A172 (cell line): ENCODE results near the gene SEC14L5. TPM values are rescaled to one million over a fixed set of nuclear protein-coding genes. Genes with fewer than 3 reads are reported as not detected.
"Not testable (repeated sequence)": the region's sequence is repeated elsewhere in the genome, so short reads cannot be mapped to it uniquely, and the experiment has no call there.

Experiments
- DNase-seq: peaks from one replicate; pipeline ENCODE4 v3.0.0-alpha.2; 2015; ENCODE audit warnings: low spot score
- total RNA-seq: library from RNA; depleted of rRNA; stranded (reverse); fragments of >200 nt; shearing (Covaris generic); gene quantifications from 2 replicates; pipeline ENCODE4 v1.2.3, GENCODE V29; 2014

The SEC14L5 gene
- total RNA-seq, 1 experiment from 2014 or later: not detected

DNA sequence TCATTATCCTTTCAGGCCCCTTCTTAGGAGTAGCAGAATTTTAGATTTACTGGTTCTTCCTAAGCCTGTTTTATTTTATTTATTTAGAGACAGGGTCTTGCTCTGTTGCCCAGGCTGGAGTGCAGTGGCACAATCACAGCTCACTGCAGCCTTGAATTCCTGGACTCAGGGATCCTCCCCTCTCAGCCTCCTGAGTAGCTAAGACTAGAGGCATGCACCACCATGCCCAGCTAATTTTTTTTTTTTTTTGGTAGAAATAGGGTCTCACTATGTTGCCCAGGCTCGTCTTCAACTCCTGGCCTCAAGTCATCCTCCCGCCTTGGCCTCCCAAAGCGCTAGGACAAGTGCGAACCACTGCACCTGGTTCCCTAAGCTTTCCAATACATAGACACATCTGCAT lies 28.5 kb upstream of the SEC14L5 start:
- DNase-seq: not testable (repeated sequence)

DNA sequence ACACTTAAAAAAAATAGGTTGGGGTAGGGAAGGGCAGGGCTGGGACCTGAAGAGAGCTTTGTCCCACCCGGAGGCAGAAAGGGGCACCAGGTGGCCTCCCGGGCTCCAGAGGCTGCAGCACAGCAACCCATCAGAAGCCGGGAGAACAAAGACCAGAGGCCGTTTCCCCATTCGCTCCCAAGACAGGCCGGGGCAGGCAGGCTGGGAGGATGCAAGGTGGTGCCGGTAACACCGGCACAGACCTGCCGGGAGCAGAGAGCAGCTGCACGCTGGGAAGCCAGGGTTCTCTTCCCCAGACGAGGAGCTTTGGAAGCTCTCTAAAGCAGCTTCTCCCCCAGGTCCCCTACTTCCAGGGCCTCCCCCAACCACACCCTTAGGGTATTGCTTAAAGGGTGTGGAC lies 26.7 kb upstream of the SEC14L5 start:
- no peak for DNase-seq

DNA sequence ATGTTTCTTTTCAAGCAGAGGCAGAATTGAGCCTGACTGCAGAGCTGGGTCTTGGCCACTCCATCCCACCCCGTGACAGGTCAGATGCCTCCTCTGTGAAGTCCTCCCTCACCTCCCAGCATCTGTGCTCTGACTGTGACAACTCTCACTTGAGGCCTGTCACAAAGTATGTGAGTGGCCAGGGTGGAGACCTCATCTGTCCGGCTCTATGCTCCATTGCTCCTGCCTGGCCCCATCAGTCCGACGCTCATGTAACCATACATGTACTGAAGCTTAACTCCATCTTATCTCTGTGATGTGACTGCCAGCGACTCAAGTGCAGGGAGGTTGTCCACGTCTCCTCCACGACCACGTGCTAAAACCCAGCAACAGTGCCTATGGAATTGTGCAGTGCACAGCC lies 24.7 kb upstream of the SEC14L5 start:
- no peak for DNase-seq

DNA sequence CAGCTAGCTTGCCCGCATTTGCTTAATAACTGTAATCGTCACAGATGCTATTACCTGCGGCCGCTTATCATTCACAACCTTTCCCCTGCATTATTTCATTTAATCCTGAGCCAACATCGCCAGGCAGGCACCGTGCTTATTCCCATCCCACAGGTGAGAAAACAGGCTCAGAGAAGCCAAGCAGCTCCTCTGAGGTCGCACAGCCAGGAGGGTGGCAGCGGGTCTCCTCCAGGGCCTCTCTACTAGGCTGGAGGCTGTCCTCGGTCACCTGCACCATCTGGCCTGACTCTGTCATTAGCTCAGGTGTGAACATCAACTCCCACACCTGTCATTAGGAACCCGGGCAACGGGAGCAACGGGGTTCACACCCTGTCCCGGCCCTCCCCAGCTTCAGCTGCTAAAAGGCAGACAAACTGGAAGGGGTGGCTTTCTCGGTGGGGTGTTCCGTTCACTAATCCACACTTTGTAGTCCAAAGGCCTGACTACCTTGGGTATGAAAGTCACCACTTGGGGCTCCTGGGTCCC lies 24.2 kb upstream of the SEC14L5 start:
- DNase-seq: no peak

DNA sequence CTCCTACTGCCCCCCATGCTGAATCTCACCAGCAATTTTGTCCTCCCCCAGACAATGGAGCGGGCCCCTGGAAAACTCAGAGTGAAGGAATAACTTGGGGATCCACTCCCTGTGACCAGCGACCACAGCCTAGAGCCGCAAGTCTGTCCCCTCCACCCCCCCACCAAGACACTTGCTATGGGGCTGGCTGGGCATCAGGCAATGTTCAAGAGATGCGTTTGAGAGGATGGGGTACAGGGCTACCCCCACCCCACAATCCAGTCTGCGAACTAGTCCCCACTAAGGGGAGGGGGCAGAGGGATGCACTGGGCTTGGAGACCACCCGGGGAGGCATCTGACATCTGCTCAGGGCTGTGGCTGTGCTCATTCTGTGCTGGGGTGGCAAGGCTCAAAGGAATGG lies 23.5 kb upstream of the SEC14L5 start:
- no peak for DNase-seq

DNA sequence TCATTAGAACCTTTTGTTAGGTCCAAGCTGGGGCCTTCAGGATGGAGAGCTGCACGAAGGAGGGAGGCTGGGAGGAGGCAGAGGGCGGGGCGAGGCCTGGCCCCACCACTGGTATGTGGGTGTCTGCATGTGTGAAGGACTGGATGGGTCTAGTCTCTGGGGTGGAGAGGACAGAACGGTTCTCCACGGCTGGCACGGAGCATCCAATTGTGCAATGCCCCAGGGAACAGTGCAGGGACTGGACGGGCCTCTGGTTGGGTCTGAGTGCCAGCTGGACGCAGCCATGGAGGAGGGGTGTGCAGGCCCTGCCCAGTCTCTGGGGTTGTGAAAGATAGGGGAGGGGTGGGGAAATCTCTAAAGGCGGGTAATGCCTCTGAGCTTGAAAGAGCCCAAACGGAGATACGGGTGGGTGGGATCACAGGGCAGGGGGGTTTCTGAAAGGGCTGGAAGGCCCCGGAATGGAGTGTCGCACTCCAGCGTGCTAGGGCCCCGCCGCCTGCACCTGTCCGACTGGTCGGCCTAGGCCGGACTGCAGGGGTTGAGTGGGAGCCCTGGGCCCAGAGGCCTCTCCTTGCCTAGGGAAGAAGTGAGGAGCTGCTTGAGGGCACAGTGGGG lies 22.8 kb upstream of the SEC14L5 start:
- DNase-seq: peak; percentile 46

DNA sequence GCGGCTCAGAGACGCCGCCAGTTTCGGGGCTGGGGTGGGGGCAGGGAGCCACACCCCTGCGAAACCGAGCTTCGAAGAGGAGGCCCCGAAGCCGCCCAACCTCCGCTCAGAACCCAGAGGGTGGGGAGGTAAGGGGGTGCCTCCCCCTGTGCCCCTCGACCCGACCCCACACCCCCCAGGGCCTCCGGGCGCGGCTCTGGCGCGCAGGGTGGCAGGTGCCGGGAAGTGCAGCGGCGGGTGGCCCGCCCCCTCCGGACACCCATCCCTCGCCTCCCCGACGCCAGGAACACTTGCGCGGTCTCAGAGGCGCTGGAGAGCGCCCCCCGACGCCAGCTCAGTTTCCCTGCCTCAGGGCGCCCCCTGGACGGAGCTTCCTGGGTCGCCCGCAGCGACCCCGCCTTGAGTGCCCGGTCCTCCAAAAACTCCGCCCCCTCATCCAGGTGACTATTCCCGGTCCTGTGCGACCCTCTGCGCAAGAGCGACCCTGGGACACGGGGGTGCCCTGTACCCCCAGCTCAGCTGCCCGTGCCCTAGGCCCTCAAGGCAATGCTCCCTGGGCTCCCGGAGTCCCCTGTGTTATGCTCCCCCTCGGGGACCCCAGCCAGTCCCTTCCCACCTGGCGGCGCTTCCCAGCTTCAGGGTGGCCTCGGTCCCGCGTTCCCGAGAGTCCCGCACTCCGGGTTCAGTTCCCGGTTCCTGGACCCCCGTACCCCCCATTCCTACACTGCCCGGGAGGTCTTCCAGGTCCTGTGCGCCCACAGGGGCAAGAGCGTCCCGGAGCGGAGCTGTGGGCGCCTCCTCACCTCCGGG lies 21.7 kb upstream of the SEC14L5 start:
- no peak for DNase-seq

DNA sequence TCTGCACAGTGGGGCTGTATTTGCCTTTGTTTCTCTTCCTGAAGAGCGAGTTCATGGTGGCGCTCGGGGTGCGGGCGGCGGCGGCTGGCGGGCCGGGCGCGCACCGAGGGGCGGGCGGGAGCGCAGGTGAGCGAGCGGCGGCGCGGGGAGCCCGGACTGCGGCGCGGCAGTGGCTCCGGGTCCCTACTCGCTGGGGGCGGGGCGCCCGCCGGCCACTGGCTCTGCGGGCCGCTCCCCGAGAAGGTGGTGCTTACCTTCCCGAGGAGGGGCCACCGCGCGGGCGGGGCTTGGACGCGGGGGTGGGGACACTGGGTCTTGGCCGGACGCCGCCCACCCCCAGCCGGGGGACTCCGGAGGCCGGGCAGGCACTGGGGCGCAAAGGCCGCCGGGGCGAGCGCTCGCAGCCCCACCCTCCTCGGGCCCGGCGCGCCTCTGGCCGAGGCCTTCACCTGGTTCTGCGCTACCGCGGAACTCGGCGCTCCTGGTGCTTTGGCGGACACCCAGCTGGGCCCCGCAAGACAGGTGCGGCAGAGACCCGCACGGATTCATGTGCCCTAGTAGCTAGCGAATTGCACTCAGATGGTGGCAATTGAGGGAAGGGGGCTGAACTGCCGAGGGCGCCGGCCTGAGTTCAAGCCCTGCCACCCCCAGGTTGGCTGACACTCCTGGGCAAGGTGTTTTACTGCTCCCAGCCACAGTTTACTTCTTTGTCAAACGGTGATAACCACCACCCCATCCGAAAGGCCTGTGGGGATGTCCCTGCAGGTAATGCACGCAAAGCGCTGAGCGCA lies 20.9 kb upstream of the SEC14L5 start, which contains the start of gene PPL:
Gene PPL (minus strand): TSS at position 158 of the 791 bp plus-strand sequence. CDS start 103 bp downstream, at position 55.
- no peak for DNase-seq

DNA sequence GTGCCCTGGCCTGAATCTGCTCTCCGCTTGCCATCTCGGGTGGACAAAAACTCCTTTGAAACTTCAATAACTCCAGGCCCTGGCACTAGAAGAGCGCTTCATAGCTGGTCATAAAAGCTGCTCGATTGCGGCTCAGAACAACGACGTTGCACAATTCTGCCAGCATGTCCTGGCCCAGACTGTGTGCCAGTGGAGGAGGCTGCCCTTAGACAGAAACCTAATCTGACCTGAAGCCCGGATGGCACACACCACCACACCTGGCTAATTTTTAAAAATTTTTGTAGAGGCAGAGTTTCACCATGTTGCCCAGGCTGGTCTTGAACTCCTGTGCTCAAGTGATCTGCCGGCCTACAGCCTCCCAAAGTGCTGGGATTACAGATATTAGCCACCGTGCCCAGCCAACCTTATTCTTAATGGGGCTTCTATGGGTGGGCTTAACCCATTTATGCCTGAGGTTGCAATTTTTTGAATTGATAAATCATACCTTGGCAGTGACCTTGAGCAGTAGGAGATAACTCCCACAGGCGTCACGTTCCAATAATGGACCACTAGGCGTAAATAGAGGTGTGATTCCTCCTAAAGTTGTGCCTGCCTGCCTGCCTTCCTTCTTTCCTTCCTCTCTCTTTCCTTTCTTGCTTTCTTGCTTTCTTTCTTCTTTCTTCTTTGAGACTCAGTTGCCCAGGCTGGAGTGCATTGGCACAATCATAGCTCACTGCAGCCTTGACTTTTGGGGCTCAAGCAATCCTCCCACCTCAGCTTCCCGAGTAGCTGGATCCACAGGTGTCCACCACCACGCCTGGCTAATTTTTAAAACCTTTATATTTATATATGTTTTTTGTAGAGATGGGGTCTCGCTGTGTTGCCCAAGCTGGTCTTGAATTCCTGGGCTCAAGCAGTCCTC lies 20.1 kb upstream of the SEC14L5 start:
- DNase-seq: no peak

DNA sequence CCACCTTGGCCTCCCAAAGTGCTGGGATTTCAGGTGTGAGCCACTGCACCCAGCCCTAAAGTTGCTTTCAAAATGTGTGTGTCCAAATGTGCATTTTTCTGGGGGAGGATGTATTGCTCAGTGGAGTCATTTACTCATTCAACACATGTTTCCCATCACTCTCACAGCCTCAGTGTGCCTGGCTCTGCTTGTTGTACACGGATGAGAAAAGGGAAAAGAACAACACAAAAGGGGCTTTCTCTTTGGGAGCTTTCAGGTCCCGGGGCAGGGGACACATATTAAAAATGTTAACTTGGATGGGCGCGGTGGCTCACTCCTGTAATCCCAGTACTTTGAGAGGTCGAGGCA lies 19.5 kb upstream of the SEC14L5 start:
- DNase-seq: no peak

DNA sequence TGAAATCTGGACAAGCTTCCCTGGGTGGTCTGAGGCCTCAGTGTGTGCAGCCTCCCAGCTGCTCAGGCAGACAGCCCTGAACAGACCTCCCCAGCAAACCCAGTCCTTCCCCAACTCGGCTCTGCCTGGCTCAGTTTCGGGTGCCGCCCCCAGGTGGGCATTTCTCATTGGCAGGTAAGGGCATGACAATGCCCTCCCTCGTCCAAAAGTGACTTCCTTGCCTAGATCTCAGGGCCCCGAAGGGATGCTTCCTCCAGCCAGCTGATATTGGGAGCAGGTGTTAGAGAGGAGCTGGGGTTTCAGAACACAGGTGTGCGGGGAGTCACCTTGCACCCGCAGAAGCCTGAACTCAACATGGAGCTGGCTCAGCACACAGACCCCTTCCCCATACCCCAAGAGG lies 17.4 kb upstream of the SEC14L5 start:
- no peak for DNase-seq

DNA sequence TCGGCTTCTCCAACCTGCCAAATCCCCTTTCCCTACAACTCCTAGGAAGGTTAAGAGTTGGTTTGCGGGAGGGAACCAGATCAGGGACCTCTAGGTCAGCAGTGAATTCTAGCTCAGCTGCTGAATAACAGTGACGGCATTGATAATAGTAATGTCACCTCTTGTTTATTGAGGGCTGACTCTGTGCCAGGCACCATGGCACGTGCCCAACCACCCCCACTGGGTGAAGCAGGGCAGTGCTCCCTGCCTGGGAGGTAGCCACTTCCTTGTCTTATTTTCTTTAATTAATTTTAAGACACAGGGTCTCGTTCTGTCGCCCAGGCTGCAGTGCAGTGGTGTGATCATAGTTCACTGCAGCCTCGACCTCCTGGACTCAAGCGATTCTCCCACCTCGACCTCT lies 15.6 kb upstream of the SEC14L5 start:
- no peak for DNase-seq

DNA sequence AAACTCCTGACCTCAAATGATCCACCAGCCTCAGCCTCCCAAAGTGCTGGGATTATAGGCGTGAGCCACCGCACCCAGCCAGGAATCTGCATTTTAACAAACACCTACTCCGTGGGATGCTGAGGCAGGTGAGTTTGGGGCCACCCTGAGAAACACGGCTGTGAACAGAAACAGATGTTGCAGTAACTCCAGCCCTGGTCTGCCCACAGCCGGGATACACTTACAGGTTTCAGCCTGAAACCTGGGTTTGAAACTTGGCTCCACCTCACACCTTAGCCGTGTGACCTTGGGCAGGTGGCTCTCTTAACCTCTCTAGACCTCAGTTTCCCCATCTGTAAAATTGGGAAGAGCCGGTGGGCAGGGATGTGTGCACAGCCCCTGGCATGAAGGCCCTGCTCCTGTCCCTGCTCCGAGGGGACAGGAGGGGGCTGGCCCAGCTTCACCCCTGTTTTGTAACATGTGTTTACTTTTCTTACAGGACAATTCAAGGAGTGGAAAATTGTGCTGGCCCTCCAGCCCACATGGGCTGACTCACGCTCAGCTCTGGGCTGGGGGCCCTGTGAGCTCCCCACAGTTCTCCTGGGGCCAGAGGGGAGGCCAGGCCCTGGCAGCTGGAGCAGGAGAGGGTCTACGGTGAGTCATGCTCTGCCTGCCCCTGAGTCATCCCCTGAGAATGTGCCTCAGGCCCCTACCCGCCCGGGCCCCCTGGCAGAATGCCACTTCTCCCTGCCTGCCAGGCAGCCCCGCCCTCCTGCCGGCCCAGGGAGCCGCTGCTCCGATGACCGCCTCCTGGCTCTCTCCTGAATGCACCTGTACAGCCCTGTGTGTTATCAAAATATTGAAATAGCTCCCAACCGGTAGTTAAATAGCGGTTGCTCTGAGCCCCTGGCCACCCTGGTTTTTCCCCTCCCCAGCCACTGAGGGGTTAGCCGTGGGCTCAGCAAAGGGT lies 13.5 kb upstream of the SEC14L5 start:
- DNase-seq: peak; percentile 99

DNA sequence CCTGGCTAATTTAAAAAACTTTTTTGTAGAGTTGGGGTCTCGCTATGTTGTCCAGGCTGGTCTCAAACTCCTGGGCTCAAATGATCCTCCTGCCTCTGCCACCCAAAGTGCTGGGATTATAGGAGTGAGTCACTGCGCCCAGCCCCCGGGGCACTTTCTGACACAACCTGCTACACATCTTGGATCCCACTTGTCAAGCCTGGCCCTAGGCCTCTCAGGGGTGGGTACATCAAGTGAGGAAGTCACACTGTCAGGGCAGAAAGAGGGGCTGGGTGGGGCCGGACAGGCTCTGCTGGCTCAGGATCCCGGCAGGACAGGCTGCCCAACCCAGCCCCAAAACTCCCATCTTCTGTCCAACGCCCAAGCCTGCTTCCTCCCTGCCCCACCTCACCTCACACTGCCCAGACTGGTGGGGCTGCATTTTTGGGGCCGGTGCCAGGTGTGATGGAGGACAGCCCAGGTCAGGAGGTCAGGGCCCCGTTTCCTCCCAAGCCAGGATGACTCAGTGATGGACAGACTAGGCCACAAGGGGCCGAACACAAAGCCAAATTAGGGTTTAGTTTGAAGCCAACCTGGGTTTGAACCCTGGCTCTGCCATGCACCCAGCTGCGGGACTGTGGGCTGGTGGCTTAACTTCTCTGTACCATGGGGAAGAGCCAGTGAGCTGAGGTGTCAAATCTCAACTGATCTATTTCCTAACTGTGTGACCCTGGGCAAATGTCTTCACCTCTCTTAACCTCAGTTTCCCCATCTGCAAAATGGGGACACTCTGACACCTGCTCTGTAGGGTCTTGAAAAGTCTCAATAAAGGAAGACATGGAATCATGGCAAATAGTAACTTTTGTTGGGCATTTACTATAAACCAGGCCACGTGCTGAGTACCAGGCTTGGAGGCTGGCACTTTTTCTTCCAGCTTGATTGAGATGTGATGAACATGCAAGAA lies 12.3 kb upstream of the SEC14L5 start:
- peak; percentile 97 for DNase-seq

DNA sequence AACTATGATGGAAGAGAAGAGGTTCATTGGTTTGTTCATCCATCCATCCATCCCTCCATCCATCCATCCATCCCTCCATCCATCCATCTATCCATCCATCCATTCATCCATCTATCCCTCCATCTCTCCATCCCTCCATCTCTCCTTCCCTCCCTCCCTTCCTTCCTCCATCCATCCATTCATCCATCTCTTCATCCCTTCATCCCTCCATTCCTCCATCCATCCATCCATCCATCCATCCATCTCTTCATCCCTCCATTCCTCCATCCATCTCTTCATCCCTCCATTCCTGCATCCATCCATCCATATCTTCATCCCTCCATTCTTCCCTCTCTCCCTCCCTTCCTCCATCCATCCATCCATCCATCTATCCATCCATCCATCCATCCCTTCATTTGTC lies 11.2 kb upstream of the SEC14L5 start:
- no peak for DNase-seq

DNA sequence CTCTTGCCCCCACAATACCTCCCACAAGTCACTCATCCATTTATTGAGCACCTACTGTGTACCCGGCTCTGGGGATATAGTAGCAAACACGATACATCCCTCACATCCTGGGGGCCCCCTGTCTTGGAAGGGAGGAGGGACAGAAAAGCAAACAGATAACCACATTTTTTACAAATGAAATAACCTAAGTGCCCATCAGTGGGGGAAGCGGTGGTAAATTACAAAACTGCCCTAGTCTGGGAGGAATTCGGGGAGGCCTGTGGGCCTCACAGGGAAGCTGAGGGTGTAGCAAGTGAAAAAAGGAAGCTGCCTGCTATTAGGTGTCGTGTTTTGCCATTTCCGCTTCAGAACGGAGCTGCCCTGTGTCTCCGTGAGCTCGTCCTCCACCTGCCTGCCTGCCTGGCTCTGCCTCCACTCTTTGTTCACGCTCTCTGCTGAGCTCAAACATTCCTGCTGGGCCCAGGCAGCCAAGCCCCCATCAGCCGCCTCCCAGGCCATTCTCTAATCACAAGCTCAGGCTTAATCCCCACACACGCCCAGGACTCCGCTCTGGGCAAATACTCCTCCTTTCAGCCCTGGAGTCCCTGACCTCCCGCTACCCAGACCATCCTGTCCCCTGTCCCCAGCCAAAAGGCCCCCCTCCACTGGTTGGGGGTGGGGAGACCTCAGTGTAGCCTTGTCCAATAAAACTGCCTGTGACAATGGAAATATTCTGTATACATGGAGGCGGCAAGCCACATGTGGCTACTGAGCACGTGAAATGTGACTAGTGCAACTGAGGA lies 10.2 kb upstream of the SEC14L5 start:
- DNase-seq: peak; percentile 25

DNA sequence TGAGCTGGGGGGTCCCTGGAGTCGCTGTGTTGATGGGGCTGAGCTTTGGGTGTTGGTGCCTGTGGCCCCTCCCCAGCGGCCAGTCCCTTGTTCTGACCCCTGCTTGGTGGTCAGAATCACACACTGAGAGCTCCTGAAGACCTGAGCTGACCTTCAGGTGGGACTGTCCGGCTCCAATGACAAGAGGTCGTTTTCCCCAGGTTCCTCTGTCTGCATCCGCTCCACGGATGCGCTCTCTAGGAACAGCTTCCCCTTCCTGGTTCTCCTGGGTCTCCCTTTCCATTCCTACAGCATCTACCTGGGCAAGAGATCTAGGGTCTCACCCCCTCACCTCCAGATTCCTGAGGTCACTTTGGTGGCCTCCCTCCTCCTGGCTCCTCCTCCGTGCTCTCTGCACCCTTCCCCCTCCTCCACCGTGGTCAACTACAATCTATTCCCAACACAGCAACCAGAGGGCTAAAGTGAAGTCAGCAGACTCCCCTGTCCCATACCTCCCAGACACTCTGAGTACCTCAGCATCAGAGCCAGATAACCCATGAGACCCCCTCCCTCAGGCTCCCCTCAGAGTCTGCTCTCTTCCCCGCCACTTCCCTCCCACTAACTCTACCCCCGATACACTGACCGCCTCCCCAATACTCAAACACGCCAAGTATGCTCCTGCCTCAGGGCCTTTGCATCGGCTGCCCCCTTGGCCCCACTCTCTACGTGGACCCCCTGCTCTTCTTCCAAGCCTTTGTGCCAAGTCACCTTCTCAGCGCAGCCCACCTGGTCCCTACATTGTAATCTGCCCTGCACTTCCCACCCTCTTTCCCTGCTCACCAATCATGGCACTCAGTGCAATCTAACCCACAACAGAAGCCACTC lies 9.0 kb upstream of the SEC14L5 start:
- DNase-seq: no peak
